KMS-11 (cell line): ENCODE data around the gene OMG.

ENCODE experiments used
- H2AFZ ChIP-seq: fragments of 200-600 bp; sonication (generic); 2 replicates; pipeline ENCODE4 v1.6.1; 2016; ENCODE audit warnings: antibody characterized with exemption, mixed run types, low read depth
- H3K27ac ChIP-seq: fragments of 200-600 bp; sonication (generic); 2 replicates; pipeline ENCODE4 v1.6.1; 2016; ENCODE audit warnings: mild to moderate bottlenecking, mixed run types
- H3K27me3 ChIP-seq: fragments of 200-600 bp; sonication (generic); 2 replicates; pipeline ENCODE4 v1.6.1; 2017; ENCODE audit warnings: mild to moderate bottlenecking, low read depth, mixed run types, moderate library complexity; ENCODE audit not compliant: insufficient read depth
- H3K36me3 ChIP-seq: fragments of 200-600 bp; sonication (generic); 2 replicates; pipeline ENCODE4 v1.6.1; 2017; ENCODE audit warnings: mild to moderate bottlenecking, mixed run types; ENCODE audit not compliant: insufficient read depth
- H3K4me1 ChIP-seq: fragments of 200-600 bp; sonication (generic); 2 replicates; pipeline ENCODE4 v1.6.1; 2016; ENCODE audit warnings: mild to moderate bottlenecking, low read depth, mixed run types; ENCODE audit not compliant: poor library complexity, severe bottlenecking
- H3K4me2 ChIP-seq: fragments of 200-600 bp; sonication (generic); 2 replicates; pipeline ENCODE4 v1.7.0; 2016; ENCODE audit warnings: mild to moderate bottlenecking, mixed run types
- H3K4me3 ChIP-seq: fragments of 200-600 bp; sonication (generic); IDR thresholded peaks from 2 replicates; pipeline ENCODE4 v1.6.1; 2017; ENCODE audit warnings: low read depth, low read length, mixed read lengths; ENCODE audit not compliant: insufficient read depth
- H3K79me2 ChIP-seq: fragments of 200-600 bp; sonication (generic); 2 replicates; pipeline ENCODE4 v1.6.1; 2016; ENCODE audit warnings: low read depth, mixed run types; ENCODE audit not compliant: insufficient read depth
- H3K9ac ChIP-seq: fragments of 200-600 bp; sonication (generic); 2 replicates; pipeline ENCODE4 v1.6.1; 2016; ENCODE audit warnings: mild to moderate bottlenecking, mixed run types
- H4K20me1 ChIP-seq: fragments of 200-600 bp; sonication (generic); 2 replicates; pipeline ENCODE4 v1.6.1; 2016; ENCODE audit warnings: mild to moderate bottlenecking, mixed run types; ENCODE audit not compliant: insufficient read depth
- CTCF ChIP-seq: fragments of 200-600 bp; sonication (generic); conservative IDR thresholded peaks from 2 replicates; pipeline ENCODE4 v1.6.1; 2017; ENCODE audit warnings: low read depth, mild to moderate bottlenecking, antibody characterized with exemption, low read length, moderate library complexity, mixed read lengths

Gene OMG

DNA sequence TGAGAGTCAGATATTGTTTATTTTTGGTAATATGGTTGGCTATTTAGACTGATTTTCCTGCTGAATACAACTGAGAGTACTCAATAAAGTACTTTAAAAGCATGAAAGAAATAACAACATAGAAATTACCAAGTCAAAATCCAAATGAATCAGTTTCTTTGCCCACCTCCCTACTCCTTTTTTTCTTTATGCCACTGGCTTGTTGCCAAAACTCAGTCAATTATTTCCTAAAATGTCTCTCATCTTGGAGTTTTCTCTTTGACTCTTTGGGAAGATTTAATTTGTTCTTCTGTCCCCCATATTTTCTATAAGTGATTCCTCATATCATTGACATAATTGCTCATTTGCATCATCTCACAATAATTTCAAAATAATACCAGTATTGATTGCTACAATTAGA is 2.6 kb upstream of the OMG start:
- Histone ChIP-seq H3K4me2 (no peak overlapping the region), H3K4me1 (no peaks in the 10 kb centered on the region), H4K20me1 (no peaks in the 10 kb centered on the region)

GRCh38 chr17:31296142-31296541 is 897 bp downstream of the OMG start:
- Histone ChIP-seq H2AFZ (no peak overlapping the region), H3K79me2 (no peaks in the 10 kb centered on the region), H3K36me3 (no peaks in the 10 kb centered on the region), H3K27me3 (no peaks in the 10 kb centered on the region; the same call in 1 of the 2 replicates), H3K4me1 (no peaks in the 10 kb centered on the region), H4K20me1 (no peaks in the 10 kb centered on the region), H3K27ac (no peak overlapping the region), H3K9ac (no peak overlapping the region), H3K4me3 (no peak overlapping the region), H3K4me2 (no peak overlapping the region)
- no peak for TF ChIP-seq CTCF

More for the DNA sequence above, 2.6 kb upstream of the OMG start:
- Histone ChIP-seq H3K79me2 (no peaks in the 10 kb centered on the region), H3K9ac (no peak overlapping the region), H3K27me3 (no peaks in the 10 kb centered on the region; the same call in 1 of the 2 replicates), H3K4me3 (no peak overlapping the region), H2AFZ (no peak overlapping the region), H3K27ac (no peak overlapping the region), H3K36me3 (no peaks in the 10 kb centered on the region)
- no peak for TF ChIP-seq CTCF

- no peak overlapping the region for H3K4me3 ChIP-seq
- H4K20me1 ChIP-seq: no peaks in the 10 kb centered on the region
- no peaks in the 10 kb centered on the region for H3K79me2 ChIP-seq
- TF ChIP-seq CTCF: no peak
- H3K27ac ChIP-seq: no peak overlapping the region
- H3K4me1 ChIP-seq: no peaks in the 10 kb centered on the region
- H3K36me3 ChIP-seq: no peaks in the 10 kb centered on the region
- H3K27me3 ChIP-seq: no peaks in the 10 kb centered on the region; the same call in 1 of the 2 replicates
- H3K9ac ChIP-seq: no peak overlapping the region
- no peak overlapping the region for H3K4me2 ChIP-seq
- no peak overlapping the region for H2AFZ ChIP-seq
Observed at GRCh38 chr17:31295489-31295871, 1.6 kb downstream of the OMG start.

GRCh38 chr17:31294820-31295488 is 2.1 kb downstream of the OMG start:
- no peak overlapping the region for H2AFZ ChIP-seq
- H3K4me2 ChIP-seq: no peak overlapping the region
- no peaks in the 10 kb centered on the region for H4K20me1 ChIP-seq
- no peak for TF ChIP-seq CTCF
- H3K4me1 ChIP-seq: no peaks in the 10 kb centered on the region
- H3K79me2 ChIP-seq: no peaks in the 10 kb centered on the region
- H3K27ac ChIP-seq: no peak overlapping the region
- H3K9ac ChIP-seq: no peak overlapping the region
- H3K27me3 ChIP-seq: no peaks in the 10 kb centered on the region; the same call in 1 of the 2 replicates
- H3K4me3 ChIP-seq: no peak overlapping the region
- no peaks in the 10 kb centered on the region for H3K36me3 ChIP-seq
